SJCRH30 (cell line): Measurements from ENCODE around the gene PWWP2B. TPM values are rescaled to one million over a fixed set of nuclear protein-coding genes. Genes with fewer than 3 reads are reported as not detected.
A peak's percentile ranks its signal among the peaks of the same experiment; 100 is the strongest.

Source experiments
- DNase-seq, 2 experiments: peaks; one replicate each; pipeline ENCODE4 v3.0.0-alpha.2; 2015 to 2020
- H3K27ac ChIP-seq: fragments of 250-450 bp; sonication (Bioruptor Pico); 2 replicates; pipeline ENCODE4 v1.5.1; 2020; ENCODE audit warnings: mild to moderate bottlenecking, moderate library complexity
- H3K27me3 ChIP-seq: fragments of 250-450 bp; sonication (Bioruptor Pico); 2 replicates; pipeline ENCODE4 v1.5.1; 2020; ENCODE audit warnings: mild to moderate bottlenecking, moderate library complexity
- H3K36me3 ChIP-seq: fragments of 250-450 bp; sonication (Bioruptor Pico); 2 replicates; pipeline ENCODE4 v1.5.1; 2020; ENCODE audit warnings: mild to moderate bottlenecking, moderate library complexity
- H3K4me1 ChIP-seq: fragments of 250-450 bp; sonication (Bioruptor Pico); 2 replicates; pipeline ENCODE4 v1.5.1; 2020; ENCODE audit warnings: mild to moderate bottlenecking, moderate library complexity
- H3K4me3 ChIP-seq: fragments of 250-450 bp; sonication (Bioruptor Pico); 2 replicates; pipeline ENCODE4 v1.5.1; 2020; ENCODE audit warnings: mild to moderate bottlenecking, moderate library complexity
- H3K9me3 ChIP-seq: fragments of 250-450 bp; sonication (Bioruptor Pico); replicated peaks from 2 replicates; pipeline ENCODE4 v1.5.1; 2020; ENCODE audit warnings: mild to moderate bottlenecking, moderate library complexity
- total RNA-seq: library from RNA; depleted of rRNA; stranded (reverse); fragments of >200 nt; shearing (Covaris generic); gene quantifications from 2 replicates; pipeline ENCODE4 v1.2.3, GENCODE V29; 2014

Gene PWWP2B
- total RNA-seq, 1 experiment from 2014 or later, result 0.57 TPM

GRCh38 chr10:132410056-132410778 is 13.2 kb downstream of the PWWP2B start:
- H3K9me3 ChIP-seq, result no peaks in the 10 kb centered on the region
- no peak for DNase-seq
- no peaks in the 10 kb centered on the region for H3K4me1 ChIP-seq
- no peaks in the 10 kb centered on the region for H3K27me3 ChIP-seq
- no peaks in the 10 kb centered on the region for H3K36me3 ChIP-seq
- no peak overlapping the region for H3K27ac ChIP-seq
- no peak overlapping the region for H3K4me3 ChIP-seq

- H3K4me3 ChIP-seq, result no peak overlapping the region
- no peak overlapping the region for H3K27ac ChIP-seq
- no peaks in the 10 kb centered on the region for H3K27me3 ChIP-seq
- no peaks in the 10 kb centered on the region for H3K36me3 ChIP-seq
- H3K9me3 ChIP-seq, result no peaks in the 10 kb centered on the region
- no peak for DNase-seq
- H3K4me1 ChIP-seq, result no peaks in the 10 kb centered on the region
Observed at GRCh38 chr10:132410779-132411532, 14.0 kb downstream of the PWWP2B start.

GRCh38 chr10:132411561-132412253 is 14.7 kb downstream of the PWWP2B start:
- no peak overlapping the region for H3K4me3 ChIP-seq
- H3K4me1 ChIP-seq, result no peaks in the 10 kb centered on the region
- no peak overlapping the region for H3K27ac ChIP-seq
- no peak for DNase-seq
- no peaks in the 10 kb centered on the region for H3K9me3 ChIP-seq
- no peaks in the 10 kb centered on the region for H3K36me3 ChIP-seq
- H3K27me3 ChIP-seq, result no peaks in the 10 kb centered on the region

DNA sequence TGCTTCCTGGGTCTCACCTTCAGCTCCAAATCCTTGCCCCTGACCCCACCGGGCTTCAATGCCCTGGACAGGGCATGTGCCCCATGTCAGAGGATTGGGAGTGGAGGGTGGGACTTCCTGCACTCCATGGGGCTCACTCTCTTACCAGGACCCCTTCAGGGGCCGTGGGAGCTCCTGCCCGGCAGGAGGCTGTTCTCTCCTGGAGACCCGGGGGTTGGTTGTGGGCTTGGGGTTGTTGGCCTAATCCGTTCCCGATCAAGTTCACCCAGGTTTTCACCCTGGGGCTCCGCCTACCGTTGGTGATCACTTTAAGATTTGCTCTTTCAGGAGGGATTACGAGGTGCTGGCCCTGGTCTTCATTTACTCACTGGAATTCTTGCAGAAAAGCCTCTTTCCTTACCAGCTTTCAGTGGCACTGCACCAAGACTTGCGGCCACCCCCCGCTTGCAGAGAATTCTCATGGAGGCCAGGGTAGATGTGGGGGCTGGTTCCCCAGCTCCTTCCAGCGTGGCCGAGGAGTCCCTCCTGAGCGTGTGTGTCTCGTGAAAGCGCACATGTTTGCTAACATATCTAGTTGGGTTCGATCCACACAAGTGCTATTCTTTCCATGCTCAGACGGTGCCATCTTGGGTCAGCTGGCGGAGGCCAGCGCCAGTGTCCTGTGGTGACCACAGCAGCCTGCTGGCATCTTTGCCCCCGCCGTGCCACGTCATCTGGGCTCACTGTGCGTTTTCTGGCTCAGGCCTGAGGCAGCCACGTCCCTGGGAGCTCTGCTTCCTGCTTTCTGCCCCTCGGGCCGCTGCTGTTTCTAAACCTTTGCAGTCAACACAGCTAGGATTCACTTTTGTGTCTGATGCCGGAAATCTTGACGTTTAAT is 15.6 kb downstream of the PWWP2B start:
- Histone ChIP-seq H3K4me1 (0 out of 2 replicates have a peak, but pooled peaks cover 5% of the 10 kb centered on the region), H3K27me3 (no peaks in the 10 kb centered on the region), H3K4me3 (no peak overlapping the region), H3K9me3 (no peaks in the 10 kb centered on the region), H3K27ac (no peak overlapping the region), H3K36me3 (no peaks in the 10 kb centered on the region)
- no peak for DNase-seq

GRCh38 chr10:132413226-132414205 is 16.5 kb downstream of the PWWP2B start:
- no peak for DNase-seq

DNA sequence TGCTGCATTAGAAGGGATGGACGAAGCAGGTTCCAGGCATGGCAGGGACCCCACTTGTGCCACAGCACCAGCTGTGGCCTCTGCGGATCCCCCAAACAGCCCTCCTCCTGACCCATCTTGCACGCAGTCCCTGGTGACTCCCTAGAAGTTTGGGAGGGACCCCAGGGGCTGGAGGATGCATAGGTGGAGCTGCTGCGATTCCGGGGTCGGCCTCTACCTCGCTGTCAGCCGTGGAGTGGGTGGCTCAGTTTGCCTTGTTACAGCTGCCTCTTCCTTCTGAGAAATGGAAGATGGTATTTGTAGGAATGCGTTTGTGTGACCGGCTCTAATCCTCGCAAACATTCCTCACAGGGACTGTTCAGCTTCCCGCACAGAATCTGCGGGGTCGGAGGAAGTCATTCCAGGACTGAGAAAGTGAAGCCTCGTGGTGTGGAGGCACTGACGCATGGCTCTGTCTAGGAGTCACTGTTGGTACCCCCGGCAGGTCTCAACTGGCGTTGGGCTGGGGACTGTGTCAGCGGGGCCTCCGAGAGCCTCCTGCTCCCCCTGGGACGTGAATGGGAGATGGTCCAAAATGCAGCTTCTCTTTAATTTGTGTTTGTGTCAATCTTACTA is 17.5 kb downstream of the PWWP2B start:
- no peak for DNase-seq
- Histone ChIP-seq H3K36me3 (no peaks in the 10 kb centered on the region), H3K27ac (no peak overlapping the region), H3K4me3 (no peak overlapping the region), H3K27me3 (no peaks in the 10 kb centered on the region), H3K9me3 (no peaks in the 10 kb centered on the region), H3K4me1 (0 out of 2 replicates have a peak, but pooled peaks cover 5% of the 10 kb centered on the region)

More at GRCh38 chr10:132413226-132414205, 16.5 kb downstream of the PWWP2B start:
- H3K4me3 ChIP-seq, result no peak overlapping the region
- 0 out of 2 replicates have a peak, but pooled peaks cover 5% of the 10 kb centered on the region for H3K4me1 ChIP-seq
- no peak overlapping the region for H3K27ac ChIP-seq
- H3K9me3 ChIP-seq, result no peaks in the 10 kb centered on the region
- no peaks in the 10 kb centered on the region for H3K36me3 ChIP-seq
- no peaks in the 10 kb centered on the region for H3K27me3 ChIP-seq

- Histone ChIP-seq H3K36me3 (no peaks in the 10 kb centered on the region), H3K27ac (no peak overlapping the region), H3K4me1 (0 out of 2 replicates have a peak, but pooled peaks cover 5% of the 10 kb centered on the region), H3K9me3 (no peaks in the 10 kb centered on the region), H3K4me3 (no peak overlapping the region), H3K27me3 (no peaks in the 10 kb centered on the region)
- no peak for DNase-seq
Observed at GRCh38 chr10:132415255-132415654, 18.3 kb downstream of the PWWP2B start.

GRCh38 chr10:132415956-132416355 is 19.0 kb downstream of the PWWP2B start:
- H3K36me3 ChIP-seq, result no peaks in the 10 kb centered on the region
- H3K27ac ChIP-seq, result no peak overlapping the region
- no peak overlapping the region for H3K4me3 ChIP-seq
- no peaks in the 10 kb centered on the region for H3K9me3 ChIP-seq
- H3K27me3 ChIP-seq, result no peaks in the 10 kb centered on the region
- 0 out of 2 replicates have a peak, but pooled peaks cover 5% of the 10 kb centered on the region for H3K4me1 ChIP-seq
- no peak for DNase-seq

DNA sequence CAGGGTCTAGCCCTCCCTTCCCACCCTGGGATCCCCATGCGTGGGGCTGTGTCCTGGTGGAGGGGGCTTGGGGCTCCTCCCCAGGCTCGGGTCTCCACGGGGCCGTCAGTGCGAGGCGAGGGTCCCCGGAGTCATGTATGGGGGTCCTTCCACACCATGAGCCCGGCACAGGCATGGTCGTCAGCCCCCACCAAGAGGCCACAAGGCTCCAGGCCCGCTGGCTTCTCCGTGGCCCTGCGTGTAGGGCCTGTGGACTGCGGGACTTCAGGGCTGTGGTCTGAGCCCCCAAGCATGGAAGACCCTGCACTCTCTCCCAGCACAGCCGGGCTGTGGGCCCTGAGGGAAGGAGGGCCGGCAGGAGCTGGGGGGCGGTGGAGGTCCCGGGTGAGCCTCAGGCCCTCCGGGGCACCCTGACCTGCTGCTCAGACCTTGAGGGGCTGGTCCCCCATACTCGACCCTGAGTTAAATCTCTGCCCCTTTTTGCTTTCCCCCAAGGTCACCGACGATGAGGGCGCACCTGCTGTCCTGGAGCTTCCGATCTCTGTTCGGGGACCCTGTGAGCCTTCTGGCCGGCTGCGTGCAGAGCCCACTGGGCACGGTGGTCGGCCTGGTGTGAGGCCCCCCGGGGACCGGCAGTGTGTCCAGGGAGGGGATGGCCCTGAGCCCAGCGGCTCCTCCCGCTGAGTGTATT is 19.7 kb downstream of the PWWP2B start:
- H3K27ac ChIP-seq, result no peak overlapping the region
- peaks cover 11% of the 10 kb centered on the region; the same call in 1 of the 2 replicates for H3K4me1 ChIP-seq
- H3K36me3 ChIP-seq, result no peaks in the 10 kb centered on the region
- no peak for DNase-seq
- no peak overlapping the region for H3K4me3 ChIP-seq
- no peaks in the 10 kb centered on the region for H3K9me3 ChIP-seq
- H3K27me3 ChIP-seq, result no peaks in the 10 kb centered on the region

- DNase-seq, result peak; percentile 32 to 46
- H3K36me3 ChIP-seq, result no peaks in the 10 kb centered on the region
- no peak overlapping the region for H3K4me3 ChIP-seq
- no peaks in the 10 kb centered on the region for H3K27me3 ChIP-seq
- peaks cover 17% of the 10 kb centered on the region for H3K4me1 ChIP-seq
- H3K27ac ChIP-seq, result no peak overlapping the region
- no peaks in the 10 kb centered on the region for H3K9me3 ChIP-seq
Observed at GRCh38 chr10:132417257-132417910, 20.4 kb downstream of the PWWP2B start.

GRCh38 chr10:132417957-132418441 is 21.0 kb downstream of the PWWP2B start:
- Histone ChIP-seq H3K27me3 (no peaks in the 10 kb centered on the region), H3K36me3 (no peaks in the 10 kb centered on the region), H3K4me3 (no peak overlapping the region), H3K27ac (no peak overlapping the region), H3K4me1 (peaks cover 21% of the 10 kb centered on the region), H3K9me3 (no peaks in the 10 kb centered on the region)
- no peak for DNase-seq
